Stomach (tissue), 4 donors: Measurements from ENCODE around the gene PRRX2.

ENCODE experiments used
- EP300 ChIP-seq: sonication (generic); formaldehyde crosslinking; IDR thresholded peaks from one replicate; pipeline ENCODE4 v1.6.1; 2017; ENCODE audit warnings: antibody characterized with exemption
- POLR2A ChIP-seq, 4 donors: fragments of 450-650 bp; IDR thresholded peaks; one replicate each; pipeline ENCODE4 v1.6.1; 2016; ENCODE audit warnings: antibody characterized with exemption in 4 of 4, control low read depth in 2 of 4, mild to moderate bottlenecking in 1 of 4, moderate library complexity in 1 of 4
- POLR2AphosphoS5 ChIP-seq, 3 donors: sonication (generic); formaldehyde crosslinking; IDR thresholded peaks; one replicate each; pipeline ENCODE4 v1.6.1; 2016; ENCODE audit warnings: antibody characterized with exemption in 3 of 3
- TF ChIP-seq, protein P1 (sequence below), 7 experiments: fragments of 450-650 bp in 4 of 7; fragments of 200-600 bp in 3 of 7; sonication (generic) in 3 of 7; IDR thresholded peaks; one replicate each; pipeline ENCODE4 v1.5.1; 2016 to 2019; ENCODE audit warnings: antibody characterized with exemption in 7 of 7, control low read depth in 2 of 7, mild to moderate bottlenecking in 1 of 7

GRCh38 chr9:129718647-129719046 lies 53.2 kb downstream of the PRRX2 start:
- TF ChIP-seq POLR2A (IDR thresholded peaks at IDR 0.05): no peak
- TF ChIP-seq, protein P1, sequence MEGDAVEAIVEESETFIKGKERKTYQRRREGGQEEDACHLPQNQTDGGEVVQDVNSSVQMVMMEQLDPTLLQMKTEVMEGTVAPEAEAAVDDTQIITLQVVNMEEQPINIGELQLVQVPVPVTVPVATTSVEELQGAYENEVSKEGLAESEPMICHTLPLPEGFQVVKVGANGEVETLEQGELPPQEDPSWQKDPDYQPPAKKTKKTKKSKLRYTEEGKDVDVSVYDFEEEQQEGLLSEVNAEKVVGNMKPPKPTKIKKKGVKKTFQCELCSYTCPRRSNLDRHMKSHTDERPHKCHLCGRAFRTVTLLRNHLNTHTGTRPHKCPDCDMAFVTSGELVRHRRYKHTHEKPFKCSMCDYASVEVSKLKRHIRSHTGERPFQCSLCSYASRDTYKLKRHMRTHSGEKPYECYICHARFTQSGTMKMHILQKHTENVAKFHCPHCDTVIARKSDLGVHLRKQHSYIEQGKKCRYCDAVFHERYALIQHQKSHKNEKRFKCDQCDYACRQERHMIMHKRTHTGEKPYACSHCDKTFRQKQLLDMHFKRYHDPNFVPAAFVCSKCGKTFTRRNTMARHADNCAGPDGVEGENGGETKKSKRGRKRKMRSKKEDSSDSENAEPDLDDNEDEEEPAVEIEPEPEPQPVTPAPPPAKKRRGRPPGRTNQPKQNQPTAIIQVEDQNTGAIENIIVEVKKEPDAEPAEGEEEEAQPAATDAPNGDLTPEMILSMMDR (IDR thresholded peaks at IDR 0.05): no peak
- TF ChIP-seq EP300: no peak
- TF ChIP-seq POLR2AphosphoS5 (IDR thresholded peaks at IDR 0.05): no peak
